Esophagus squamous epithelium (tissue), 4 donors: ENCODE data around the gene C1QTNF7.

Experiments
- CTCF ChIP-seq, 6 experiments: fragments of 450-650 bp in 4 of 6; fragments of 200-600 bp in 2 of 6; sonication (generic) in 2 of 6; IDR thresholded peaks; one replicate each; pipeline ENCODE4 v1.5.1; 2016 to 2019; ENCODE audit warnings: antibody characterized with exemption in 6 of 6, mild to moderate bottlenecking in 4 of 6, moderate library complexity in 4 of 6
- POLR2A ChIP-seq, 4 donors: fragments of 450-650 bp; IDR thresholded peaks; one replicate each; pipeline ENCODE4 v1.6.1; 2017; ENCODE audit warnings: antibody characterized with exemption in 4 of 4, mild to moderate bottlenecking in 4 of 4, moderate library complexity in 3 of 4

GRCh38 chr4:15423285-15423711 lies 4.5 kb upstream of the C1QTNF7 start:
- TF ChIP-seq CTCF (IDR thresholded peaks at IDR 0.05) (no peak), POLR2A (IDR thresholded peaks at IDR 0.05) (no peak)
